ENCODE measurements around the gene SORCS3. TPM values are rescaled to one million over a fixed set of nuclear protein-coding genes. Genes with fewer than 3 reads are reported as not detected.

Gene SORCS3
- total RNA-seq, 4 donors from 2014 or later = not detected

GRCh38 chr10:105262666-105263065, 621.6 kb downstream of the SORCS3 start:
- Histone ChIP-seq H3K4me3 (no peak overlapping the region), H3K36me3 (no peaks in the 10 kb centered on the region), H3K27me3 (no peaks in the 10 kb centered on the region), H3K9me3 (no peaks in the 10 kb centered on the region), H3K4me1 (no peaks in the 10 kb centered on the region), H3K27ac (no peak overlapping the region)
- 37 to 74% methylated on average over 2 of the region's 2 CpGs for WGBS, 2 donors
- intact Hi-C loops (cut with DNase I) = no loop called here
- TF ChIP-seq, protein P1, sequence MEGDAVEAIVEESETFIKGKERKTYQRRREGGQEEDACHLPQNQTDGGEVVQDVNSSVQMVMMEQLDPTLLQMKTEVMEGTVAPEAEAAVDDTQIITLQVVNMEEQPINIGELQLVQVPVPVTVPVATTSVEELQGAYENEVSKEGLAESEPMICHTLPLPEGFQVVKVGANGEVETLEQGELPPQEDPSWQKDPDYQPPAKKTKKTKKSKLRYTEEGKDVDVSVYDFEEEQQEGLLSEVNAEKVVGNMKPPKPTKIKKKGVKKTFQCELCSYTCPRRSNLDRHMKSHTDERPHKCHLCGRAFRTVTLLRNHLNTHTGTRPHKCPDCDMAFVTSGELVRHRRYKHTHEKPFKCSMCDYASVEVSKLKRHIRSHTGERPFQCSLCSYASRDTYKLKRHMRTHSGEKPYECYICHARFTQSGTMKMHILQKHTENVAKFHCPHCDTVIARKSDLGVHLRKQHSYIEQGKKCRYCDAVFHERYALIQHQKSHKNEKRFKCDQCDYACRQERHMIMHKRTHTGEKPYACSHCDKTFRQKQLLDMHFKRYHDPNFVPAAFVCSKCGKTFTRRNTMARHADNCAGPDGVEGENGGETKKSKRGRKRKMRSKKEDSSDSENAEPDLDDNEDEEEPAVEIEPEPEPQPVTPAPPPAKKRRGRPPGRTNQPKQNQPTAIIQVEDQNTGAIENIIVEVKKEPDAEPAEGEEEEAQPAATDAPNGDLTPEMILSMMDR (IDR thresholded peaks at IDR 0.05) = no peak
- TF ChIP-seq POLR2A (IDR thresholded peaks at IDR 0.05) = no peak
- no peak for DNase-seq

DNA sequence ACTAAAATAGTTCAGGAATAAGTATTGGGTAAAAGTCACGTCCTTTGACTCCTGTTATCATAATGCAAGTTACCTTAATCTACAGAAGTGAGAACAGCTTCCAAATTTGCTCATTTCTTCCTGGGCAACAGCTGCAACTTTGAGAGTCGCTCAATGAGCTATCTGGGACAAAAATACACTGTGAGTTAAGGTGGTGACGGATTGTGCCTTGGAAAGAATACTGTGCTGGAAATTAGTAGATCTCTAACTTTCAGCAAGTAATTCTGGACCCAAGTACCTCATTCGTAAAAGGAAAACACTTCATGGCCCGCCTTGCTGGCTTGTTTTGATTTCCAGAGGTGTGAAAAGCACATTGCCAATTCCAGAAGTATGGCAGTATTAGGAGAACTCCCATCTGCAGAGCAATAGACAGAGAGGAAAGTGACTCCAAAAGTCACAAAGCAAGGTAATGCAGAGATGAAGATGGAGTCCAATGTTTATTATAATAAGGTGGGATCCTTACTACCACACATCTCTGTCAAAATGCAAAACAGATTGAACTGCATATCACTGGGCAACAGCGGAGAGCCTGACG, 626.0 kb downstream of the SORCS3 start:
- Histone ChIP-seq H3K36me3 (no peaks in the 10 kb centered on the region), H3K9me3 (no peaks in the 10 kb centered on the region), H3K4me3 (no peak overlapping the region), H3K27me3 (no peaks in the 10 kb centered on the region), H3K4me1 (no peaks in the 10 kb centered on the region), H3K27ac (no peak overlapping the region)
- intact Hi-C loops (cut with DNase I) = no loop called here
- 68 to 71% methylated on average over 7 of the region's 7 CpGs for WGBS, 2 donors
- no peak for DNase-seq
- TF ChIP-seq POLR2A (IDR thresholded peaks at IDR 0.05) = no peak
- TF ChIP-seq, protein P1 (IDR thresholded peaks at IDR 0.05) = no peak

DNA sequence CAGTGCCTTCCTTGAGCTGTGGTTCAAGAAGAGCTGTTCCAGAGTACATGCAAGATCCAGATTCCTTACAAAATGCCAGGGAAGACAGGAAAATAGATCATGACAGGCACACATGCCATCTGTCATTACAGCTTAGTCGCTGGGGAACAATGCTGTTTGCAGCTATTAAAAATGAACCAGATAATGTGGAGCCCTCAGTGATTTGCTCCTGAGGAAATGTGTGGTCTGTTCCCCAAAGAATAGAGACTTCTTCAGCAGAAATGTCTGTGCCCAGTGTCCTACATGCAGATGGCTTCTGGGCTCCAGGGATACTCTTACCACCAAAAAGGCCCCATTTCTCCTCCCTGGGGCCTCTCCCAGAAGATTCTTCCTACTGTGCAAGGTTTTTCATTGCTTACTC, 627.9 kb downstream of the SORCS3 start:
- Histone ChIP-seq H3K36me3 (no peaks in the 10 kb centered on the region), H3K4me1 (no peaks in the 10 kb centered on the region), H3K9me3 (no peaks in the 10 kb centered on the region), H3K27me3 (no peaks in the 10 kb centered on the region), H3K4me3 (no peak overlapping the region), H3K27ac (no peak overlapping the region)
- no peak for TF ChIP-seq POLR2A (IDR thresholded peaks at IDR 0.05)
- TF ChIP-seq, protein P1 (IDR thresholded peaks at IDR 0.05) = no peak
- intact Hi-C loops (cut with DNase I) = no loop called here
- no peak for DNase-seq
- WGBS, 2 donors = 44 to 54% methylated on average over 1 of the region's 1 CpG

GRCh38 chr10:105269689-105270088, 628.6 kb downstream of the SORCS3 start:
- intact Hi-C loops (cut with DNase I) = no loop called here
- WGBS, 2 donors = 58 to 69% methylated on average over 2 to 3 of the region's 3 CpGs
- H3K4me1 ChIP-seq = no peaks in the 10 kb centered on the region
- H3K9me3 ChIP-seq = no peaks in the 10 kb centered on the region
- H3K36me3 ChIP-seq = no peaks in the 10 kb centered on the region
- no peaks in the 10 kb centered on the region for H3K27me3 ChIP-seq
- TF ChIP-seq, protein P1 (IDR thresholded peaks at IDR 0.05) = no peak
- TF ChIP-seq POLR2A (IDR thresholded peaks at IDR 0.05) = no peak
- H3K27ac ChIP-seq = no peak overlapping the region
- no peak for DNase-seq
- H3K4me3 ChIP-seq = no peak overlapping the region

DNA sequence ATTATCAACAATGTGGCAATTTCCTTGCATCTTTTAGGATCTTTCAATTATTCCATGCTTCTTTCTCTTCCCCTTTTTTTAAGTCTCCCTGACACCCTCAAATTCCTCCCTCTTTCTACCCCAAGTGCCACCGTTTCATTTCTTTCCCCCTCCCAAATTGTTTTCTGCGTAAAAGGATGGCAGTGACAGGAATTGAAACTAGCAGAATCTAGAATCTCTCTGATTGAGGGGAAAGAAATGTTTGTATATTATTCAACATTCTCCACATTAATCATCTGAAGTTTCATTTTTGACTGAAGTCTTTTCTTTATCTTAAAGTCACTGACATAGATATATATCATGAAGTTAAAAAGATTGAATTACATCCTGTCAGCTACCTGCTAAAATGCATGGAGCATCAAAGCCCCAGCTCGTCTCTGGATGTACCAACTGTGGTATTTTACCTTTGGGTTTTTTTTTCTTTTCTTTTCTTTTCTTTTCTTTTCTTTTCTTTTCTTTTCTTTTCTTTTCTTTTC, 633.5 kb downstream of the SORCS3 start:
- DNase-seq = no peak
- H3K36me3 ChIP-seq = no peaks in the 10 kb centered on the region
- intact Hi-C loops (cut with DNase I) = no loop called here
- H3K4me1 ChIP-seq = no peaks in the 10 kb centered on the region
- H3K4me3 ChIP-seq = no peak overlapping the region
- WGBS, 2 donors = 48 to 64% methylated on average over 3 of the region's 3 CpGs
- no peaks in the 10 kb centered on the region for H3K9me3 ChIP-seq
- no peaks in the 10 kb centered on the region for H3K27me3 ChIP-seq
- TF ChIP-seq, protein P1 (IDR thresholded peaks at IDR 0.05) = no peak
- no peak for TF ChIP-seq POLR2A (IDR thresholded peaks at IDR 0.05)
- H3K27ac ChIP-seq = no peak overlapping the region

Data from esophagus squamous epithelium (tissue), 5 donors.